NCI-H1436 treated with DMSO at 0.1 percent for 48 hours (cell line): Measurements from ENCODE around the gene SHANK1.
"Not testable (repeated sequence)": the region's sequence is repeated elsewhere in the genome, so short reads cannot be mapped to it uniquely, and the experiment has no call there.

Experiments
- DNase-seq: peaks from one replicate; lab custom pipeline; 2025; lab: John Stamatoyannopoulos, UW

The SHANK1 gene

GRCh38 chr19:50719566-50719965, at the start of gene SHANK1:
SHANK1 (minus strand) TSS chr19:50719802; CDS start chr19:50716919, 2,883 bp downstream.
- DNase-seq = no peak

- DNase-seq = no peak
Measured at GRCh38 chr19:50768277-50768676, 48.7 kb upstream of the SHANK1 start.

GRCh38 chr19:50767263-50767662, 47.7 kb upstream of the SHANK1 start:
- DNase-seq = not testable (repeated sequence)

- not testable (repeated sequence) for DNase-seq
Measured at GRCh38 chr19:50766746-50767145, 47.1 kb upstream of the SHANK1 start.

GRCh38 chr19:50764409-50764808, 44.8 kb upstream of the SHANK1 start:
- no peak for DNase-seq

GRCh38 chr19:50763521-50763920, 43.9 kb upstream of the SHANK1 start:
- not testable (repeated sequence) for DNase-seq

- DNase-seq = not testable (repeated sequence)
Measured at GRCh38 chr19:50761501-50761900, 41.9 kb upstream of the SHANK1 start.

GRCh38 chr19:50759886-50760285, 40.3 kb upstream of the SHANK1 start:
- no peak for DNase-seq

GRCh38 chr19:50759076-50759475, 39.5 kb upstream of the SHANK1 start:
- DNase-seq = not testable (repeated sequence)

- not testable (repeated sequence) for DNase-seq
Measured at GRCh38 chr19:50757624-50758023, 38.0 kb upstream of the SHANK1 start.

- DNase-seq = not testable (repeated sequence)
Measured at GRCh38 chr19:50756244-50756643, 36.6 kb upstream of the SHANK1 start.

GRCh38 chr19:50753879-50754278, 34.3 kb upstream of the SHANK1 start:
- DNase-seq = no peak

- DNase-seq = no peak
Measured at GRCh38 chr19:50750010-50750409, 30.4 kb upstream of the SHANK1 start.

- no peak for DNase-seq
Measured at GRCh38 chr19:50749490-50749889, 29.9 kb upstream of the SHANK1 start.

GRCh38 chr19:50747141-50747540, 27.5 kb upstream of the SHANK1 start:
- not testable (repeated sequence) for DNase-seq

- no peak for DNase-seq
Measured at GRCh38 chr19:50745221-50745620, 25.6 kb upstream of the SHANK1 start.

- DNase-seq = no peak
Measured at GRCh38 chr19:50743537-50743936, 23.9 kb upstream of the SHANK1 start.

GRCh38 chr19:50741179-50741933, 21.8 kb upstream of the SHANK1 start:
- no peak for DNase-seq

- no peak for DNase-seq
Measured at GRCh38 chr19:50739914-50740426, 20.4 kb upstream of the SHANK1 start.

GRCh38 chr19:50739132-50739913, 19.7 kb upstream of the SHANK1 start:
- DNase-seq = no peak

GRCh38 chr19:50736338-50736737, 16.7 kb upstream of the SHANK1 start:
- DNase-seq = no peak

- no peak for DNase-seq
Measured at GRCh38 chr19:50735869-50736268, 16.3 kb upstream of the SHANK1 start.

GRCh38 chr19:50729894-50730293, 10.3 kb upstream of the SHANK1 start:
- no peak for DNase-seq
